HL-60 (cell line): ENCODE results near the gene C1orf105.

Source experiments
- DNase-seq, 2 experiments: peaks; one replicate each; pipeline ENCODE4 v3.0.0-alpha.2; 2010 to 2020; ENCODE audit warnings: low read depth in 1 of 2, low spot score in 1 of 2
- H3K27ac ChIP-seq: fragments of 250-450 bp; sonication (Bioruptor Pico); replicated peaks from 2 replicates; pipeline ENCODE4 v1.5.1; 2020; ENCODE audit warnings: mild to moderate bottlenecking, moderate library complexity
- H3K27me3 ChIP-seq: fragments of 250-450 bp; sonication (Bioruptor Pico); 2 replicates; pipeline ENCODE4 v1.5.1; 2021; ENCODE audit warnings: mild to moderate bottlenecking, moderate library complexity; ENCODE audit not compliant: insufficient read depth, poor library complexity, severe bottlenecking
- H3K4me3 ChIP-seq: replicated peaks from 2 replicates; pipeline ENCODE4 v1.5.1; 2011; ENCODE audit warnings: mild to moderate bottlenecking, control low read depth, low read length; ENCODE audit not compliant: insufficient read depth
- GABPA ChIP-seq: IDR thresholded peaks from 2 replicates; pipeline ENCODE4 v1.6.1; 2012; ENCODE audit warnings: low read depth
- POLR2AphosphoS5 ChIP-seq: IDR thresholded peaks from 2 replicates; pipeline ENCODE4 v1.6.1; 2012; ENCODE audit warnings: low read depth
- SPI1 ChIP-seq: IDR thresholded peaks from 2 replicates; pipeline ENCODE4 v1.6.1; 2012; ENCODE audit warnings: low read depth, mild to moderate bottlenecking, borderline replicate concordance
- TF ChIP-seq, protein P1 (sequence below): IDR thresholded peaks from 2 replicates; pipeline ENCODE4 v1.6.1; 2012; ENCODE audit warnings: low read depth; ENCODE audit not compliant: insufficient replicate concordance
- TF ChIP-seq, protein P2 (sequence below): IDR thresholded peaks from one replicate; pipeline ENCODE4 v1.5.1; 2011; ENCODE audit warnings: low read length, control low read depth, inconsistent platforms; ENCODE audit not compliant: insufficient read depth

C1orf105 gene

DNA sequence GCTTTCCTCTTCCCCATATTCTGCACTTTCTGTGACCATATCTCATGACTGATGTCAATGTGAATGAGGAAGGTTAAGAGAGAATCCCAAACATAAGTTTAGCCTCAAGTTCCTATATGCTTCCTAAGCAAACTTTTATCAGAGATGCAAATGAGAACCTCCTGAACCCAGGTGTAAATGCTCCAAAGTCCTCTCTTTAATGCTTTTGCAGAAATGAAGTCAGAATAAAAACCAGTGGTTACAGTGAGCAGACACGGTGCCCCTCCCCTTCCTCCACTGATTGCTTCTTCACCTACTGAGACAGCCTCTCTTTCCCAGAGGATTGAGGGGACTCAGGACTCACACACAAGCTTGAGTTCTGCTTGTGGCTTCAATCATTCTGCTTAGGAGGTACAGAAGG is 35.0 kb downstream of the C1orf105 start:
- no peak for TF ChIP-seq GABPA
- TF ChIP-seq SPI1: no peak
- no peak for TF ChIP-seq POLR2AphosphoS5
- TF ChIP-seq, protein P1, sequence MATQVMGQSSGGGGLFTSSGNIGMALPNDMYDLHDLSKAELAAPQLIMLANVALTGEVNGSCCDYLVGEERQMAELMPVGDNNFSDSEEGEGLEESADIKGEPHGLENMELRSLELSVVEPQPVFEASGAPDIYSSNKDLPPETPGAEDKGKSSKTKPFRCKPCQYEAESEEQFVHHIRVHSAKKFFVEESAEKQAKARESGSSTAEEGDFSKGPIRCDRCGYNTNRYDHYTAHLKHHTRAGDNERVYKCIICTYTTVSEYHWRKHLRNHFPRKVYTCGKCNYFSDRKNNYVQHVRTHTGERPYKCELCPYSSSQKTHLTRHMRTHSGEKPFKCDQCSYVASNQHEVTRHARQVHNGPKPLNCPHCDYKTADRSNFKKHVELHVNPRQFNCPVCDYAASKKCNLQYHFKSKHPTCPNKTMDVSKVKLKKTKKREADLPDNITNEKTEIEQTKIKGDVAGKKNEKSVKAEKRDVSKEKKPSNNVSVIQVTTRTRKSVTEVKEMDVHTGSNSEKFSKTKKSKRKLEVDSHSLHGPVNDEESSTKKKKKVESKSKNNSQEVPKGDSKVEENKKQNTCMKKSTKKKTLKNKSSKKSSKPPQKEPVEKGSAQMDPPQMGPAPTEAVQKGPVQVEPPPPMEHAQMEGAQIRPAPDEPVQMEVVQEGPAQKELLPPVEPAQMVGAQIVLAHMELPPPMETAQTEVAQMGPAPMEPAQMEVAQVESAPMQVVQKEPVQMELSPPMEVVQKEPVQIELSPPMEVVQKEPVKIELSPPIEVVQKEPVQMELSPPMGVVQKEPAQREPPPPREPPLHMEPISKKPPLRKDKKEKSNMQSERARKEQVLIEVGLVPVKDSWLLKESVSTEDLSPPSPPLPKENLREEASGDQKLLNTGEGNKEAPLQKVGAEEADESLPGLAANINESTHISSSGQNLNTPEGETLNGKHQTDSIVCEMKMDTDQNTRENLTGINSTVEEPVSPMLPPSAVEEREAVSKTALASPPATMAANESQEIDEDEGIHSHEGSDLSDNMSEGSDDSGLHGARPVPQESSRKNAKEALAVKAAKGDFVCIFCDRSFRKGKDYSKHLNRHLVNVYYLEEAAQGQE: no peak
- Histone ChIP-seq H3K4me3 (no peak overlapping the region), H3K27ac (no peak overlapping the region), H3K27me3 (no peaks in the 10 kb centered on the region)
- DNase-seq: no peak

DNA sequence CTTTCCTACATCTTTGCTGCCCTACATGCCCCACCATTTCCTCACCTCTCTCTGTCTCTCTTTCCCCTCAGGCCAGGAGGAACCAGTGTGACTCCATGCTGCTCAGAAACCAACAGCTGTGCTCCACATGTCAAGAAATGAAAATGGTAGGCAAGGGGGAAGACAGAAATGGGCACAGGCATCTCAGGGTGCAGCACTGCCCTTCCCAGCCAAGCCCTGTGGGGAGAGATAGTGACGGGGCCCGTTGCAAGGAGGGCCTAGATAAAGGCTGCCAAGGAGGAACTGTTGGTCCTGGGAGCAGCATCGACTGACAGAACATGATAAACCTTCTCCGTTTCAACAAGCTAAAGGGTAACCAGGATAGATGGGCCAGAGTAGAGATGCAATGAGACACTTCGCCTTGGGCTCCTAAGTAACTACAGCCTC is 35.9 kb downstream of the C1orf105 start:
- Histone ChIP-seq H3K4me3 (no peak overlapping the region), H3K27ac (no peak overlapping the region), H3K27me3 (no peaks in the 10 kb centered on the region)
- no peak for DNase-seq
- TF ChIP-seq, protein P1: no peak
- TF ChIP-seq POLR2AphosphoS5: no peak

DNA sequence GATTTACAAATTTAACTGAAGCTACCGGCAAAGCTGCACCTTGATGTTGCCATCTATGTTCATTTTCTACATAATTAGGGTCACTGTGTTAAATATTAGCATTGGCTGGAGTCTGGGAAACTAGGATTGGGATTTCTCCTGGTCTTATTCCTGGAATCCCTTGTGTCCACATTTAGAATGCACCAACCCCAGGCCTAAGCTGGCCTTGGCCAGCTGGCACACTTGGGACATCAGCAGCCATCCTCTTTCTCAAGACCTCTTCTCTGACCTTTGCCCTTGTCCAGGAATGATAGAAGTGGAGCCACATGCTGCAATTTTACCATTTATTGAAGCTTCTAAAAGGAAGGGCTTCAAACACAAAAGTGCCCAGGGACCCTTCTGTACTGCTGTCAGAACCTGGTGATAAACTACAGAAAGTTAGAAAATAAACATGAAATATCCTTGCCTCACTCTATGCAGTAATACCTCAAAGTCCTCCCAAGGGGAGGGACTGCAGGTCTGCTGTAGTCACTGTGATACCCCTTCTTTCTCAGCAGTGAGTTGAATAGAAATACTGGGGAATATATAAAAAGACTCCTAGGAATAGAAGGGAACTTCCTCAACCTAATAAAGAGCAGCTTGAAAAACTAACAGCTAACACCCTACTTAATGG is 37.1 kb downstream of the C1orf105 start:
- Histone ChIP-seq H3K27me3 (no peaks in the 10 kb centered on the region), H3K27ac (no peak overlapping the region), H3K4me3 (no peak overlapping the region)
- DNase-seq: no peak
- TF ChIP-seq GABPA (no peak), SPI1 (no peak), POLR2AphosphoS5 (no peak)
- TF ChIP-seq, protein P1: no peak
- TF ChIP-seq, protein P2, sequence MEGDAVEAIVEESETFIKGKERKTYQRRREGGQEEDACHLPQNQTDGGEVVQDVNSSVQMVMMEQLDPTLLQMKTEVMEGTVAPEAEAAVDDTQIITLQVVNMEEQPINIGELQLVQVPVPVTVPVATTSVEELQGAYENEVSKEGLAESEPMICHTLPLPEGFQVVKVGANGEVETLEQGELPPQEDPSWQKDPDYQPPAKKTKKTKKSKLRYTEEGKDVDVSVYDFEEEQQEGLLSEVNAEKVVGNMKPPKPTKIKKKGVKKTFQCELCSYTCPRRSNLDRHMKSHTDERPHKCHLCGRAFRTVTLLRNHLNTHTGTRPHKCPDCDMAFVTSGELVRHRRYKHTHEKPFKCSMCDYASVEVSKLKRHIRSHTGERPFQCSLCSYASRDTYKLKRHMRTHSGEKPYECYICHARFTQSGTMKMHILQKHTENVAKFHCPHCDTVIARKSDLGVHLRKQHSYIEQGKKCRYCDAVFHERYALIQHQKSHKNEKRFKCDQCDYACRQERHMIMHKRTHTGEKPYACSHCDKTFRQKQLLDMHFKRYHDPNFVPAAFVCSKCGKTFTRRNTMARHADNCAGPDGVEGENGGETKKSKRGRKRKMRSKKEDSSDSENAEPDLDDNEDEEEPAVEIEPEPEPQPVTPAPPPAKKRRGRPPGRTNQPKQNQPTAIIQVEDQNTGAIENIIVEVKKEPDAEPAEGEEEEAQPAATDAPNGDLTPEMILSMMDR: no peak

DNA sequence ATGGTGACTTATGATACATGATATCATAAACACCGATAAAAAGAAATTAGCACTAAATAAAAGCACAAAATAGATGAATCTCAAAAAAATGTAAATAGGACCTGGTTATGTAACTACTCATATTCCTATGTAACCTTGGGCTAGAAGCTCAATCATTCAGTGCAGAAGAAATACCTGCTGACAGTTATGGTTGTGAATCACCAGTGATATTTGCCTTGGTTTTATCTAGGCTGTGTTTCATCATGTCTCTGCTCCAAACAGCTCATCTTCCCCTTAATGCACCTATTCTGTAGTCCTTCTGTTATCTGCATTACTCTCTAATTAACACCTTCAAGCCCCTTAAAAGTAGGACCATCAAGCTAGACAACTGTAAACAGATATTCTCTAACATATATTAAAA is 39.7 kb downstream of the C1orf105 start:
- TF ChIP-seq GABPA (no peak), POLR2AphosphoS5 (no peak), SPI1 (no peak)
- TF ChIP-seq, protein P2: no peak
- TF ChIP-seq, protein P1: no peak
- no peak for DNase-seq
- H3K27me3 ChIP-seq: no peaks in the 10 kb centered on the region
- no peak overlapping the region for H3K27ac ChIP-seq
- no peak overlapping the region for H3K4me3 ChIP-seq
